ENCODE measurements around the gene RABAC1. TPM values are rescaled to one million over a fixed set of nuclear protein-coding genes. Genes with fewer than 3 reads are reported as not detected.
A peak's percentile ranks its signal among the peaks of the same experiment; 100 is the strongest.
"Not testable (repeated sequence)": the region's sequence is repeated elsewhere in the genome, so short reads cannot be mapped to it uniquely, and the experiment has no call there.

The RABAC1 gene
- polyA plus RNA-seq, 1 experiment = 149 TPM

GRCh38 chr19:41941410-41942202 is 17.5 kb downstream of the RABAC1 start:
- CTCF ChIA-PET = interaction anchor here (0.9 kb wide), 2 partner anchors 69 to 299 kb away, joined by 3 read pairs; no protein-coding TSS in a partner anchor
- POLR2A ChIA-PET = no interaction called here
- TF ChIP-seq, protein P1, sequence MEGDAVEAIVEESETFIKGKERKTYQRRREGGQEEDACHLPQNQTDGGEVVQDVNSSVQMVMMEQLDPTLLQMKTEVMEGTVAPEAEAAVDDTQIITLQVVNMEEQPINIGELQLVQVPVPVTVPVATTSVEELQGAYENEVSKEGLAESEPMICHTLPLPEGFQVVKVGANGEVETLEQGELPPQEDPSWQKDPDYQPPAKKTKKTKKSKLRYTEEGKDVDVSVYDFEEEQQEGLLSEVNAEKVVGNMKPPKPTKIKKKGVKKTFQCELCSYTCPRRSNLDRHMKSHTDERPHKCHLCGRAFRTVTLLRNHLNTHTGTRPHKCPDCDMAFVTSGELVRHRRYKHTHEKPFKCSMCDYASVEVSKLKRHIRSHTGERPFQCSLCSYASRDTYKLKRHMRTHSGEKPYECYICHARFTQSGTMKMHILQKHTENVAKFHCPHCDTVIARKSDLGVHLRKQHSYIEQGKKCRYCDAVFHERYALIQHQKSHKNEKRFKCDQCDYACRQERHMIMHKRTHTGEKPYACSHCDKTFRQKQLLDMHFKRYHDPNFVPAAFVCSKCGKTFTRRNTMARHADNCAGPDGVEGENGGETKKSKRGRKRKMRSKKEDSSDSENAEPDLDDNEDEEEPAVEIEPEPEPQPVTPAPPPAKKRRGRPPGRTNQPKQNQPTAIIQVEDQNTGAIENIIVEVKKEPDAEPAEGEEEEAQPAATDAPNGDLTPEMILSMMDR (IDR thresholded peaks at IDR 0.05; ENCODE audit: low read depth, low read length) = no peak
- Histone ChIP-seq H3K9me3 (ENCODE audit: control insufficient read depth, insufficient read depth, low read length) (no peaks in the 10 kb centered on the region), H3K27me3 (ENCODE audit: control insufficient read depth, insufficient read depth, low read length) (peaks cover 21% of the 10 kb centered on the region), H3K27ac (ENCODE audit: low read depth, low read length) (no peak overlapping the region), H3K4me3 (ENCODE audit: low read depth, low read length) (no peak overlapping the region)
- no peak for DNase-seq (ENCODE audit: low read depth, low spot score)

- H3K27me3 ChIP-seq (ENCODE audit: control insufficient read depth, insufficient read depth, low read length) = peaks cover 28% of the 10 kb centered on the region
- peak overlapping the region; percentile 63 for H3K4me3 ChIP-seq (ENCODE audit: low read depth, low read length)
- ChIA-PET CTCF (no interaction called here), POLR2A (no interaction called here)
- TF ChIP-seq, protein P1 (IDR thresholded peaks at IDR 0.05; ENCODE audit: low read depth, low read length) = no peak
- DNase-seq (ENCODE audit: low read depth, low spot score) = no peak
- H3K9me3 ChIP-seq (ENCODE audit: control insufficient read depth, insufficient read depth, low read length) = no peaks in the 10 kb centered on the region
- H3K27ac ChIP-seq (ENCODE audit: low read depth, low read length) = no peak overlapping the region
These were observed 18.3 kb downstream of the RABAC1 start for GRCh38 chr19:41940731-41941409.

- Histone ChIP-seq H3K27ac (ENCODE audit: low read depth, low read length) (no peak overlapping the region), H3K4me3 (ENCODE audit: low read depth, low read length) (peak overlapping the region; percentile 63), H3K9me3 (ENCODE audit: control insufficient read depth, insufficient read depth, low read length) (no peaks in the 10 kb centered on the region), H3K27me3 (ENCODE audit: control insufficient read depth, insufficient read depth, low read length) (peaks cover 34% of the 10 kb centered on the region)
- CTCF ChIA-PET = no interaction called here
- TF ChIP-seq, protein P1 (IDR thresholded peaks at IDR 0.05; ENCODE audit: low read depth, low read length) = no peak
- POLR2A ChIA-PET = interaction anchor here (0.6 kb wide), 1 partner anchor 70 kb away, joined by 3 read pairs; no protein-coding TSS in a partner anchor
- no peak for DNase-seq (ENCODE audit: low read depth, low spot score)
These were observed 19.0 kb downstream of the RABAC1 start for GRCh38 chr19:41939861-41940730.

GRCh38 chr19:41939209-41939608 is 19.9 kb downstream of the RABAC1 start:
- POLR2A ChIA-PET; H3K9me3 ChIP-seq (ENCODE audit: control insufficient read depth, insufficient read depth, low read length); DNase-seq (ENCODE audit: low read depth, low spot score); H3K4me3 ChIP-seq (ENCODE audit: low read depth, low read length); CTCF ChIA-PET; H3K27ac ChIP-seq (ENCODE audit: low read depth, low read length): not testable (repeated sequence)
- H3K27me3 ChIP-seq (ENCODE audit: control insufficient read depth, insufficient read depth, low read length) = peaks cover 36% of the 10 kb centered on the region

All from AG04450 (cell line).